Rectal smooth muscle tissue (tissue), 1 donor: Measurements from ENCODE around the gene CHST1.

Experiments
- H3K27ac ChIP-seq: one replicate; pipeline ENCODE4 v1.7.0; 2013; ENCODE audit warnings: low read depth, low read length, inconsistent platforms
- H3K27me3 ChIP-seq: one replicate; pipeline ENCODE4 v1.7.0; 2013; ENCODE audit warnings: low read length; ENCODE audit not compliant: control insufficient read depth, insufficient read depth
- H3K36me3 ChIP-seq: one replicate; pipeline ENCODE4 v1.7.0; 2013; ENCODE audit warnings: low read length; ENCODE audit not compliant: control insufficient read depth, insufficient read depth
- H3K4me1 ChIP-seq: one replicate; pipeline ENCODE4 v1.7.0; 2013; ENCODE audit warnings: low read length; ENCODE audit not compliant: control insufficient read depth, insufficient read depth
- H3K4me3 ChIP-seq: one replicate; pipeline ENCODE4 v1.7.0; 2013; ENCODE audit warnings: low read length
- H3K9ac ChIP-seq: one replicate; pipeline ENCODE4 v1.7.0; 2013; ENCODE audit warnings: low read length

CHST1 gene

GRCh38 chr11:45665206-45665932, at the start of gene CHST1:
Gene CHST1 (minus strand): TSS chr11:45665622. CDS start chr11:45650923, 14,699 bp downstream.
- Histone ChIP-seq H3K36me3 (no peaks in the 10 kb centered on the region), H3K27me3 (peaks cover 17% of the 10 kb centered on the region), H3K4me3 (peak within 1 kb of the TSS; percentile 61), H3K4me1 (no peaks in the 10 kb centered on the region), H3K9ac (no peak within 1 kb of the TSS), H3K27ac (no peak within 1 kb of the TSS)

- no peaks in the 10 kb centered on the region for H3K27me3 ChIP-seq
- no peak overlapping the region for H3K9ac ChIP-seq
- no peak overlapping the region for H3K27ac ChIP-seq
- H3K36me3 ChIP-seq, result no peaks in the 10 kb centered on the region
- no peak overlapping the region for H3K4me3 ChIP-seq
- no peaks in the 10 kb centered on the region for H3K4me1 ChIP-seq
Observed at GRCh38 chr11:45713573-45713972, 48.2 kb upstream of the CHST1 start.

- Histone ChIP-seq H3K4me1 (no peaks in the 10 kb centered on the region), H3K27me3 (no peaks in the 10 kb centered on the region), H3K4me3 (no peak overlapping the region), H3K9ac (no peak overlapping the region), H3K36me3 (no peaks in the 10 kb centered on the region), H3K27ac (no peak overlapping the region)
Observed at GRCh38 chr11:45710561-45710960, 45.1 kb upstream of the CHST1 start.

- H3K36me3 ChIP-seq, result no peaks in the 10 kb centered on the region
- H3K27ac ChIP-seq, result no peak overlapping the region
- no peaks in the 10 kb centered on the region for H3K27me3 ChIP-seq
- H3K4me1 ChIP-seq, result no peaks in the 10 kb centered on the region
- H3K9ac ChIP-seq, result no peak overlapping the region
- H3K4me3 ChIP-seq, result no peak overlapping the region
Observed at GRCh38 chr11:45708887-45709663, 43.7 kb upstream of the CHST1 start.

- H3K9ac ChIP-seq, result no peak overlapping the region
- no peaks in the 10 kb centered on the region for H3K27me3 ChIP-seq
- H3K27ac ChIP-seq, result no peak overlapping the region
Observed at GRCh38 chr11:45704635-45705034, 39.2 kb upstream of the CHST1 start.

GRCh38 chr11:45704133-45704532, 38.7 kb upstream of the CHST1 start:
- no peaks in the 10 kb centered on the region for H3K4me1 ChIP-seq
- H3K9ac ChIP-seq, result no peak overlapping the region
- no peak overlapping the region for H3K27ac ChIP-seq
- H3K4me3 ChIP-seq, result no peak overlapping the region
- no peaks in the 10 kb centered on the region for H3K27me3 ChIP-seq
- no peaks in the 10 kb centered on the region for H3K36me3 ChIP-seq

More at GRCh38 chr11:45704635-45705034, 39.2 kb upstream of the CHST1 start:
- Histone ChIP-seq H3K4me3 (no peak overlapping the region), H3K36me3 (no peaks in the 10 kb centered on the region), H3K4me1 (no peaks in the 10 kb centered on the region)

- Histone ChIP-seq H3K27ac (no peak overlapping the region), H3K4me1 (no peaks in the 10 kb centered on the region), H3K4me3 (no peak overlapping the region), H3K27me3 (peaks cover 4% of the 10 kb centered on the region), H3K36me3 (no peaks in the 10 kb centered on the region), H3K9ac (no peak overlapping the region)
Observed at GRCh38 chr11:45702511-45702910, 37.1 kb upstream of the CHST1 start.

GRCh38 chr11:45698777-45699497, 33.5 kb upstream of the CHST1 start:
- Histone ChIP-seq H3K36me3 (no peaks in the 10 kb centered on the region), H3K4me3 (no peak overlapping the region), H3K27me3 (peaks cover 4% of the 10 kb centered on the region), H3K27ac (no peak overlapping the region), H3K4me1 (no peaks in the 10 kb centered on the region), H3K9ac (no peak overlapping the region)

GRCh38 chr11:45692808-45693453, 27.5 kb upstream of the CHST1 start:
- Histone ChIP-seq H3K4me3 (no peak overlapping the region), H3K9ac (no peak overlapping the region), H3K27ac (no peak overlapping the region), H3K27me3 (no peaks in the 10 kb centered on the region), H3K4me1 (no peaks in the 10 kb centered on the region), H3K36me3 (no peaks in the 10 kb centered on the region)

GRCh38 chr11:45688472-45689033, 23.1 kb upstream of the CHST1 start:
- H3K9ac ChIP-seq, result no peak overlapping the region
- no peak overlapping the region for H3K27ac ChIP-seq
- no peaks in the 10 kb centered on the region for H3K4me1 ChIP-seq
- H3K4me3 ChIP-seq, result no peak overlapping the region
- no peaks in the 10 kb centered on the region for H3K36me3 ChIP-seq
- no peaks in the 10 kb centered on the region for H3K27me3 ChIP-seq

- H3K27me3 ChIP-seq, result no peaks in the 10 kb centered on the region
- no peaks in the 10 kb centered on the region for H3K4me1 ChIP-seq
- H3K4me3 ChIP-seq, result no peak overlapping the region
- H3K36me3 ChIP-seq, result no peaks in the 10 kb centered on the region
- H3K27ac ChIP-seq, result no peak overlapping the region
- H3K9ac ChIP-seq, result no peak overlapping the region
Observed at GRCh38 chr11:45687836-45688235, 22.4 kb upstream of the CHST1 start.
